ENCODE results near the gene GALNTL6.

The GALNTL6 gene

GRCh38 chr4:171948038-171948437, 134.8 kb downstream of the GALNTL6 start:
- no peak for TF ChIP-seq CTCF (conservative IDR thresholded peaks at IDR 0.05)
- H3K27ac ChIP-seq = no peak overlapping the region

- no peak for TF ChIP-seq CTCF (conservative IDR thresholded peaks at IDR 0.05)
- H3K27ac ChIP-seq = no peak overlapping the region
Measured at GRCh38 chr4:171954650-171955049, 141.4 kb downstream of the GALNTL6 start.

- H3K27ac ChIP-seq = no peak overlapping the region
- TF ChIP-seq CTCF (conservative IDR thresholded peaks at IDR 0.05) = no peak
Measured at GRCh38 chr4:171956678-171957077, 143.5 kb downstream of the GALNTL6 start.

- TF ChIP-seq CTCF (conservative IDR thresholded peaks at IDR 0.05) = no peak
- H3K27ac ChIP-seq = no peak overlapping the region
Measured at GRCh38 chr4:171962110-171962509, 148.9 kb downstream of the GALNTL6 start.

GRCh38 chr4:171966356-171966755, 153.2 kb downstream of the GALNTL6 start:
- no peak overlapping the region for H3K27ac ChIP-seq
- no peak for TF ChIP-seq CTCF (conservative IDR thresholded peaks at IDR 0.05)

- no peak for TF ChIP-seq CTCF (conservative IDR thresholded peaks at IDR 0.05)
Measured at GRCh38 chr4:171978216-171978615, 165.0 kb downstream of the GALNTL6 start.

DNA sequence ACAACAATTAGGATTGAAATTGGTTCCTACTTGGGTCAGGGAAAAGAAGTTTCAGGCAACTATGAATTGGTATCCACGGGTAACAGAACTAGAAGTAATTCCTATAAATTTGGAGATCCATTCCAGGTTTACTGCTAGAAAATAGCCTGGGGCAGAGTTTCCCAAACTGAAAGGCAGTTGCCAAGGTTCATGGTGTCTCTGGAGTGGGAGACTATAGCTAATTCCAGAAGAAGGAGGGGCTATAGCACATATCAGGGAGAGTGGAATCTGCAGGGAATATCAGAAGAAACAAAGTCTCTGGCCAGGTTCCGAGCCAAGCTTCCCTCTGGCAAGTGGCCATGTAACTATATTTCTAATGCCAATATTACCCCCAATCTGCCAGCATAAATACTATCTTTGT, 166.3 kb downstream of the GALNTL6 start:
- H3K27ac ChIP-seq = no peak overlapping the region
- TF ChIP-seq CTCF (conservative IDR thresholded peaks at IDR 0.05) = no peak

More at GRCh38 chr4:171978216-171978615, 165.0 kb downstream of the GALNTL6 start:
- H3K27ac ChIP-seq = no peak overlapping the region

DNA sequence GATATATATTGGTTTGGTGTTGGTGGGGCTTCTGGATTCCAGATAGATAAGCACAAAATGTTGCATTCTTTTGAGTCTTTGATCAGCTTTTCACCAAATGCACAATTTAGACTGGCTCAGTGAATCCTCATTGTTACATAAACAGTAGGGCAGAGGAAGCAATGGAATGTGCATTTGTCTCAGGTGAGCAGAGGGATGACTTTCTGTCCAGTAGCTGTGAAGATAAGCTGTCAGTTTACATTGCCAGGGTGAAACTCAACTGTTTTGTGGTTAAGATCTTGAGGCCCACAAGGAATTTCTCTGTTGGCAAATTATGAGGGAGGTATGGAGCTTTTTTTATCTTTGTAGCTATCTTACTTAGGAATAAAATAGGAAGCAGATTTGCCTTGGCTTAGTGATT, 168.0 kb downstream of the GALNTL6 start:
- no peak for TF ChIP-seq CTCF (conservative IDR thresholded peaks at IDR 0.05)

More for the DNA sequence above, 168.0 kb downstream of the GALNTL6 start:
- H3K27ac ChIP-seq = no peak overlapping the region

Data from VCaP (cell line).